Lower leg skin (tissue), 3 donors: Measurements from ENCODE around the gene ACADM.

ENCODE experiments used
- POLR2A ChIP-seq, 2 donors: fragments of 450-650 bp; IDR thresholded peaks; one replicate each; pipeline ENCODE4 v1.6.1; 2016 to 2017; ENCODE audit warnings: antibody characterized with exemption in 2 of 2, mild to moderate bottlenecking in 1 of 2, moderate library complexity in 1 of 2
- TF ChIP-seq, protein P1 (sequence below), 3 donors: fragments of 450-650 bp; IDR thresholded peaks; one replicate each; pipeline ENCODE4 v1.5.1; 2016; ENCODE audit warnings: antibody characterized with exemption in 3 of 3, mild to moderate bottlenecking in 3 of 3, moderate library complexity in 2 of 3

GRCh38 chr1:75720325-75720724, 4.2 kb upstream of the ACADM start:
- TF ChIP-seq, protein P1, sequence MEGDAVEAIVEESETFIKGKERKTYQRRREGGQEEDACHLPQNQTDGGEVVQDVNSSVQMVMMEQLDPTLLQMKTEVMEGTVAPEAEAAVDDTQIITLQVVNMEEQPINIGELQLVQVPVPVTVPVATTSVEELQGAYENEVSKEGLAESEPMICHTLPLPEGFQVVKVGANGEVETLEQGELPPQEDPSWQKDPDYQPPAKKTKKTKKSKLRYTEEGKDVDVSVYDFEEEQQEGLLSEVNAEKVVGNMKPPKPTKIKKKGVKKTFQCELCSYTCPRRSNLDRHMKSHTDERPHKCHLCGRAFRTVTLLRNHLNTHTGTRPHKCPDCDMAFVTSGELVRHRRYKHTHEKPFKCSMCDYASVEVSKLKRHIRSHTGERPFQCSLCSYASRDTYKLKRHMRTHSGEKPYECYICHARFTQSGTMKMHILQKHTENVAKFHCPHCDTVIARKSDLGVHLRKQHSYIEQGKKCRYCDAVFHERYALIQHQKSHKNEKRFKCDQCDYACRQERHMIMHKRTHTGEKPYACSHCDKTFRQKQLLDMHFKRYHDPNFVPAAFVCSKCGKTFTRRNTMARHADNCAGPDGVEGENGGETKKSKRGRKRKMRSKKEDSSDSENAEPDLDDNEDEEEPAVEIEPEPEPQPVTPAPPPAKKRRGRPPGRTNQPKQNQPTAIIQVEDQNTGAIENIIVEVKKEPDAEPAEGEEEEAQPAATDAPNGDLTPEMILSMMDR (IDR thresholded peaks at IDR 0.05): no peak
- TF ChIP-seq POLR2A (IDR thresholded peaks at IDR 0.05): no peak
